DOHH2 (cell line): Measurements from ENCODE around the gene SLC30A9.

Experiments used
- CTCF ChIP-seq: fragments of 200-600 bp; sonication (generic); IDR thresholded peaks from one replicate; pipeline ENCODE4 v1.5.1; 2014; ENCODE audit warnings: antibody characterized with exemption, mild to moderate bottlenecking, low read depth, low read length; ENCODE audit not compliant: poor library complexity, severe bottlenecking
- EZH2phosphoT487 ChIP-seq: fragments of 200-600 bp; sonication (generic); IDR thresholded peaks from 2 replicates; pipeline ENCODE4 v1.6.1; 2017; ENCODE audit warnings: borderline replicate concordance, mild to moderate bottlenecking, antibody characterized with exemption, low read length, moderate library complexity, mixed read lengths

- peak; percentile 76 for TF ChIP-seq CTCF
- TF ChIP-seq EZH2phosphoT487, result no peak
Measured at GRCh38 chr4:41957634-41958033, 32.7 kb upstream of the SLC30A9 start.
